Islet of Langerhans (tissue), 1 donor: ENCODE measurements around the gene BPIFB6.

Experiments used
- FAIRE-seq: peaks from one replicate; lab custom pipeline; 2011; peaks lifted over from hg19 to GRCh38; lab: Jason Lieb, UNC

Gene BPIFB6

DNA sequence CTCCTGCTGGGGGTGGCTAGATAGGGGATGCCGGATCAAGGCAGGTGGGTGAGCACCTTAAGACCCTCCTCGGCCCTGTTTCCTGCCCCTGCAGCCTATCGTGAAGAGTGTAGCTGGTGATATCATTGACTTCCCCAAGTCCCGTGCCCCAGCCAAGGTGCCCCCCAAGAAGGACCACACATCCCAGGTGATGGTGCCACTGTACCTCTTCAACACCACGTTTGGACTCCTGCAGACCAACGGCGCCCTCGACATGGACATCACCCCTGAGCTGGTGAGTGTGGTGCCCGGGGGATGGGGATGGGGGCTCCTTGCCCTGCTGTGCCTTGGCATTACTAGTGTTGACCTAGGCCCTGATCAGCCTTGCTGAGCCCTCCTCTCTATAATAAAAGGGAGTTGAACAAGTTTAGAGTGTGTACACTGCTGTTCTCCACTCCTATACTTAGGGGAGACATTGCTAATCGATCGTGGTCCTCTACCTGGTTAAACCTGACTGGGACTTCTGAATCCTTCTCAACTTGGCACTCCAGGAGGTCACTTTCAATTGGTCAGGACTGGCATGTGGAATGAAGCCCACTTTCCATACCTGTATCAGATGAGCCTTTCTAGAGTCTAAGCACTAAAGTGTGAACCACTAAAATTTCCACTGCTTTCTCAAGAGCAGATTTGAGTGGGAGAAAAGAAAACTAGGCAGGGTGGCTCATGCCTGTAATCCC lies 33.3 kb downstream of the BPIFB6 start:
- no peak for FAIRE-seq

DNA sequence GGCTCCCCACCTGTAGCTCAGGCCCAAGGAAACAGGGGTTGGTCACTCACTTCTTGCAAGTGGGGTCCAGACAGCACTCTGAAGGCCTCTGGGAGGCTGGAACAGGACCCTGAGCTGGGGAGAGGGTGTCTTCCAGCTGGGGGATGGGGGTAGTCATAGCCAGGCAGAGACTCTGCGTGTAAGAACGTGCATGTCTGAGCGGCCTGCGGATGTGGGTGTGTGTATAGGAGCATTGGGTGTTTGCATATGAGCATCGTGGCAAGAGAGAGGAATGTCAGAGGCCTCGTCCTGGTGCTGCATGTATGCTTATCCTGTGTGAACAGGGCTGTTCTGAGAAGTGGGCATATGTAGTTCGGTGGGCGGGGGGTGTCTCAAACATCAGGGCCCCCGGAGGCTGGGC lies 34.3 kb downstream of the BPIFB6 start:
- FAIRE-seq, result no peak

DNA sequence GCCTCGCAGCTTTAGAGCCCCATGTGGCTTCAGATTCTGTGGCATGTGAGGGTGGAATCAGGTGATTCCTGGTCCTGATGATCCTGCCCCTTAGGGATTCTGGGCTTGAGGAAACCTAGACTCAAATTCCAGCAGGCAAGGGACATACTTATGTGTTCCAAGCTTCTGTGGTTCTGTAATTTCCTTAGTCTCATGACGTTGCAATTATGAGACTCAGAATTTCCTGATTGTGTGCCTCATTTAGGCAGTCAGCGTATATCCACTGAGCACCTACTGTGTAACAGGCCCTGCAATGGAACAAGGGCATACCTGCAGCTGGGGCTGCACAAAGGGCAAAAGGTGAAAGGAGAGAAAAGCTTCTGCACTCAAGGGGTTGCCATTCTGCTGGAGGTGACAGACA lies 36.4 kb downstream of the BPIFB6 start:
- FAIRE-seq, result no peak

DNA sequence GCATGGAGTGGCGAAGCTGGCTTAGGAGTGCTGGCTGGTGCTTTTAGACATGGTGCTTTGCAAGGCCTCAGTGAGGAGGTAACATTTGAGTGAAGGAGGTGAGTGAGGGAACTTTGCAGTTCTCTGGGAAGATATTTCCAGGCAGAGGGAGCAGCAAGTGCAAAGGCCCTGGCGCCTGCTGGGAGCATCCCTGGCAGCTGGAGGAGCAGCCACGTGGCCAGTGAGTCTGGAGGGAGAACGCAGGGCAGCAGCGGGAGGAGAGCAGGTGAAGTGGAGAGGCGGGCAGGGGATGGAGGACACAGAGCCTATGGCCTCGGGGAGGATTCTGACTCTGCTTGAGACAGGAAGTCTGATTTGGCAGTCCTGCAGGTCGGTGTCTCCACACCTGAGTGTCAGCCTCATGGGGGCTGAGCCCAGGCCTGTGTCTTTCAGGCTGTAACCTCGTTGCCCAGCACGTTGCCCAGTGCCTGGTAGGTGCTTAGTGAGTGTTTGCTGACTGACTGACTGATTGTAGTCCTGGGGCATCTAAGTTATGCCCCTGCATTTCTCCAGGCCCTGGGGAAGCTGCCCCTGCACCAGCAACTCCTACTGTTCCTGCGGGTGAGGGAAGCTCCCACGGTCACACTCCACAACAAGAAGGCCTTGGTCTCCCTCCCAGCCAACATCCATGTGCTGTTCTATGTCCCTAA lies 36.9 kb downstream of the BPIFB6 start:
- no peak for FAIRE-seq

DNA sequence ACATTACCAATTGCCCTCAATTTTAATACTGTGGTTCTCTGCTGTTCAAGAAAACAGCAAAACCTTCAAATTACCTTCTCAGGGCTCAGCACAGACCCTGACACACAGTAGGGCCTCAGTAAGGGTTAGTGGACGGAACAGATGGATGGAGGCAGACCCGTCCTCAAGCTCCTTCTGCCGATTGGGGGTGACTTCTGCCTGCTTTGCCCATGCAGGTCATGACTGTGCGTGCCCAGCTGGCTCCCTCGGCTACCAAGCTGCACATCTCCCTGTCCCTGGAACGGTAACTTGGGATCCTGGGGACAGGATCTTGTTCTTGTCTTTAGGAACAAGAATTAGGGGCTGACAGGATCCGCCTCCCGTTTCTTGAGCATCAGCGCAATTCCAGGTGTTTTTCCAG lies 38.2 kb downstream of the BPIFB6 start:
- no peak for FAIRE-seq

DNA sequence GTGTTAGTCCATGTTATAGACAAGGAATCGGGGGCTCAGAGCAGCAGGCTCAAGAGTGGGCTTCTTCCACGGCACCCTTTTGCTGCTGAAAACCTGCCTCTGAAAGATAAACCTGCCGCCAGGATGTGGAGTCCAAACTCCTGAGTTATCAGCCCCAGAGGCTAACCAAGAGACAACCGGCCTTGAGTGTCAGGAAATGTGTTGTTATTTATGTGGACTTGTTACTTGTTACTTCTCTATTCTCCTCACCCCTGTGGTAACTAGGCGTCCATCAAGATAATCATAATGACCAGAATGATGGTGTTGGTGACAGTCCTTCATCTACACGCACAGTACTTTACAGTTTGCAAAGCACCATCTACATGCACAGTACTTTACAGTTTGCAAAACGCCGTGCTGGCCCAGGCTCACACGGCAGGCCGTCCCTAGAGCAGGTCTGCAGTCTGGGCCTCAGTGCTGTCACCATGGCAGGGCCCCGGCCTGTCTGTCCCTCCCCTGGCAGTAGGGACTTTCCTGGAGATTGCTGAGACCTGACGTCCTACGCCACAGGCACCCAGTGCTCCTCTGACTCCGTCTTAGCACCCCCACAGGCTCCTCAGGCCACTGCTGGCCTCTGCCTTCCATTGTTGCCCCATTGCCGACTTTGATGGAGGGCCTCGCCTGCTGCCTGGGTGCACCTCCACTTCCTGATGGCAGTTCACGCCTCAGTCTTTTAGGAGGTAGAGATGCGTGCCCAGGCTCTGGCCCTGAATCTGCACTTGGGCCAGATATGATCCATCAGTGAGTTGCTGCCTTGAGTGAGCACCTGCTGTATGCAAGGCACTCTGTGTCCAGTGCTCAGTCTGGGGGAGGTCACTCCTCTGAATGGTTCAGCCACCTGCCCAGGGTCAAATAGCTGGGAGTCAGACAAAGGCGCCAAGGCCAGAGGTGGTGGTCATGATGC lies 38.9 kb downstream of the BPIFB6 start:
- no peak for FAIRE-seq

DNA sequence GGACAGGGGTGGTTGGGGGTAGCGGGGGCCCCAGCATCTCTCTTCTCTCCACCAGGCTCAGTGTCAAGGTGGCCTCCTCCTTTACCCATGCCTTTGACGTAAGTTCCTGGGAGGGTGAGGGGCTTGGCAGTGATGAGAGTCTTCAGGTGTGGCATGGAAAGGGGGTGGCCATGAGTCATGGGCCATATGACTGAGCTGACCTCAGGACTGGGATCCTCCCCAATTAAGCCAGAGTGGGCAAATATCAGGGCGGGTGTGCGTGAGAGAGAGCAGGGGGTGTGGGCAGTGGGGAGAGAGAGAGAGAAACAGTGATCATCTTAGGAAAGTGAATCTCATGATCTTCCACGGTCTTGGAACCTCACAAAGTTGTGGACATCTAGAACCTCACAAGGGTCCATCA lies 39.8 kb downstream of the BPIFB6 start:
- FAIRE-seq, result no peak

DNA sequence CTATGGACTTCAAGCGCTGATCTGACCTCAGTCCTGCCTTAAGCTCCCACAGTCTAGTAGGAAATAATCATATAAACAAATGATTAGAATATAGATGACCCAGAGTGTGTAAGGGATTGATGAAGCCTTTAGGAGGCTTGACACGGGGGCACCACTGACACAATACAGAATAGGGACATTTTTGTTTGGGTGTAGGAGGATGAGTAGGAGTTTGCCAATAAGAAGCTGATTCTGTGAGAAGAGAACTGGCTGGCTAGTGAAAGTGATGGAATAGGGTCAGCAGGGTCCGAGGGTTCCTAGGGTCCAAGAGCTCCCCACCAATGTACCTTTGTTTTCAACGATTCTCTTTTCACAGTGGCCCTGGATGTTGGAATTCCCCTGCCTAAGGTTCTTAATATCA lies 40.9 kb downstream of the BPIFB6 start:
- no peak for FAIRE-seq

DNA sequence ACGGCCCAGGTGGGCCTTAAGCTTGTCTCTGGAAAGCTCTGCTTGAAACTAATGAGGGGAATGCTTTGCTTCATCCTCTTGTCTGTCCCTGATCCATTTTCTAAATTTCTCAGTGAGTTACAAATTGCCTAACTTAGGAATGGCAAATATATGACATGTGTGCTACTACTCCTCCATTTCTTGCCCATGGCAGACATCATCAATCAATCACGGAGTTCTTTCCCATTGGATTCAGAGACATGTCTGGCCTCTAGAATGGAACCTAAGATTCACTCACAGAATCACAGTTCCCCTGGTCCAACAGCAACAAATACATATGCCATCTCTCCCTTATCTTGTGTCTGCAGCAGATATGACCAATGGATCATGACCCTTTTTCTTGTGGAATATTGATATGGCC lies 41.4 kb downstream of the BPIFB6 start:
- FAIRE-seq, result no peak

DNA sequence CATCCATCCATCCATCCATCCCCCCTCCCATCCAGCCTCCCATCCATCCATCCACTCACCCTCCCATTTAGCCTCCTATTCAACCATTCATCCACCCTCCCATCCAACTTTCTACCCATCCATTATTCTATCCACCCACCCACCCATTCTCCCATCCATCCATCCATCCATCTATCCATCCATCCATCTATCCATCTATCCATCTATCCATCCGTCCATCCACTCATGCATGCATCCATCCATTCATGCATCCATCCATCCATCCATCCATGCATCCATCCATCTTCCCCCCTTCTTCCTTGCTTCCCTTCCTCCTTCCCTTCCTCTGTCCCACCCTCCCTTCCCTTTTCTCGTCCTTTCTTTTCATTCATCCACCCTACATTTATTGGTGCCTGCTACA lies 43.2 kb downstream of the BPIFB6 start:
- FAIRE-seq, result no peak

DNA sequence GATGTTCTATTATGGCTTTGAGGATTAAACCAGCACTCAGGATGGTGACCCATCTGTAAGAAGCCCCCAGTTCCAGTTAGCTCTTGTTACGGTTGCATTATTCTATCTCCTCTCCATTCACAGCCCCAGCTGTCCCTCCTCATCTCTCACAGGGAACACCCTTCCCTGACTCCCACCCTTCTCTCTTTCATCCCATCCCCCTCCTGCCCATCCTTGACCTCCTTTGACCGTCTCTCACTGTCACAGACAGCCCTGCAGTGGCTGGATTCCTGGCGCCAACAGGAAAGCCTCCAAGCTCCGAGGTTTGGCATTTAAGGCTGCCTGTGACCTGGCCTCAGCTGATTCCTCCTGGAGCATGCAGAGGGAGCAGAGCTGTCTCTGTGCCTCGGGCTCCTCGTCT lies 43.8 kb downstream of the BPIFB6 start:
- no peak for FAIRE-seq

DNA sequence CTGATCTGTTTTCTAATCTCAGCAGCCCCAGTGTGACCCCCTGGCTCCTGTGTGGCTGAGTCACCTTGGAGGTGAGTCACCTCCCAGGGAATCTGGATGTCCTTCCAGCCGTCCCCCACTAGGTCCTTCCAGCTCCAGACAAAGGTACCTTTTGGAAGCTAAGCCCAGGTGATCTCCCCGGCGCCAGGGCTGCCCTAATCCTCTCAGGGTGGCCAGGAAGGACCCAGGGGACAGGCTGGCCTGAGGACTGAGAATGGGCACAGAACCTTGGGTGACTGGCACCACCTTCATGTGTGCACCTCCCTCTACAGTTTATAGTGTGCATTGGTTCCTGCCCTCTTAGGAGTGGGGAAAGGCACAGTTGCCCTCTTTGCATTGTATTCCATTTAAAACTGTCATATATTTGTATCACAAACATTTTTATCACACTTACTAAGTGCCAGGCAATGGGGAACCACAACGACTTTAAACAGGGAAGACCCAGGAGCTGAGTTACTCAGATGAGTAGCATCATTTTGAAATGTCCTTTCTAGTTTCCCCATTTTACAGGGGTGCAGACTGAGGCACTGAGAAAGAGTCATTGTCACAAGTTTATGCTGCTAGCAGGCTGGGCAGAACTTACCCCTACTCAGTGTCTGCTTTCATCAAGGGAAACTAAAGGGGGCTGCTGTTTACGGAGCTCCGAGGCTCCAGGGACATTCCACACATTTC lies 45.4 kb downstream of the BPIFB6 start:
- FAIRE-seq, result no peak

DNA sequence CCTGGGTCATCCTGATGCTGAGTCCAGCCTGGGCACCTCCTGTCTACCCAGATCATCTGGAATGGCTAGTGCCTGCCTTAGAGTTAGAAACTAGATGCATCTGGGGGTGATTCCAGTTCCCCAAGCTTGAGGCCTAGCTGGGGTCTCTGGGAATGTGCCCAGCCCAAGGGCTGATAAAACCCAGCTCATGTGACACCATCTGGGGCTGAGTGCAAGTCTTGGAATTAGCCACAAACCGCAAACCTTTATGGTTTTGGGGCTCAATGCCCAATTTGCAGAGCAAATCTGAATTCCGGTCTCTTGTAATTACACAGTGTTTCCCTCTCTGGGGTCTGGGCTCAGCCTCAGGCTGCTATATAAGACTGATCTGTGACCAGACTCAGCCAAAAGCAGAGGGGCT lies 47.8 kb downstream of the BPIFB6 start, which contains the start of gene BPIFB4:
Gene BPIFB4 (plus strand): TSS at position 385 of the 400 bp plus-strand sequence. CDS start 1,884 bp downstream, outside the sequence.
- FAIRE-seq, result no peak

DNA sequence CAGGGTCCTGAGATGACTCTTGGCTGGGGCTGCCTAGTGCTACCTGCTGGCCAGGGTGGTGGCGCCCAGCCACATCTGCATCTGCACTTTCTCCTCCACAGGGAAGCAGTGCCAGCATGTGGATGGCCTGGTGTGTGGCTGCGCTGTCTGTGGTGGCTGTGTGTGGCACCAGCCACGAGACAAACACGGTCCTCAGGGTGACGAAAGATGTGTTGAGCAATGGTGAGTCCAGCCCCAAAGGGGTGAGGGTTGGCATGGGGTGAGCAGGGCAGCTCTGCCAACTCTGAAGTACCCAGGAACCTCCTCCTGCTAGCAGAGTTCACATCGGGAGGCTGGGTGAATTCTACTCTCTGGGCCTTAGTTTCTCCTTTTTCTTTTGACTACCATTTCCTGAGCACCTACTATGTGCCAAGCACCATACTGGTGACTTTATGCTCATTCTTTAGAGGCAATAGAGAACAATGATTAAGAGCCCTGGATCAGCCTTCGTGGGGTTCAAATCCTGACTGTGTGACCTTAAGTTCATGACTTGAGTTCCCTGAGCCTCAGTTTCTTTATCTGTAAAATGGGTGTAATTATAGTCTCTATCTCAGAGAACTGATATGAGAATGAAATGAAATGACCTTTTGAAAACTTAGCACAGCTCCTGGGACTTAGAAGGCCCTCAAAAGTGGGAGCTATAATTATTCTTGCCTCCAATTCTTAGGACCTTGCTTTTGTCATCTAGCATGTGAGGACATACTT lies 50.1 kb downstream of the BPIFB6 start:
- no peak for FAIRE-seq

DNA sequence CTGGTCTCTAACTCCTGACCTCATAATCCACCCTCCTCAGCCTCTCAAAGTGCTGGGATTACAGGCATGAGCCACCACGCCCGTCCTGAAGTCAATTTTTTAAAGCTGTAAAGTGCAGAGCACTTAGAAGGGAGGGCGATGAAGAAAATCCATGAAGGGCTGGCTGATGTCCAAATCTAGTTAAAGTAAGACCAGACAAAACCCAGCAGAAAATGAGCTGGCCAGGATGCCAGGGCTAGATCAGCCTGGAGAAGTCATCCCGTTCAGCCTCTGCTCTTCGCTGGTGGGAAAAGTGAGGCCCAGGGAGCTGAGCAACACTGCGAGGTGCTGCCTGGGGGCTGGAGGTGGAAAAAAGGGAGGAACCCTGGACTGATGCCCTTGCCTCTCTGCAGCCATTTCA lies 51.1 kb downstream of the BPIFB6 start:
- FAIRE-seq, result no peak

DNA sequence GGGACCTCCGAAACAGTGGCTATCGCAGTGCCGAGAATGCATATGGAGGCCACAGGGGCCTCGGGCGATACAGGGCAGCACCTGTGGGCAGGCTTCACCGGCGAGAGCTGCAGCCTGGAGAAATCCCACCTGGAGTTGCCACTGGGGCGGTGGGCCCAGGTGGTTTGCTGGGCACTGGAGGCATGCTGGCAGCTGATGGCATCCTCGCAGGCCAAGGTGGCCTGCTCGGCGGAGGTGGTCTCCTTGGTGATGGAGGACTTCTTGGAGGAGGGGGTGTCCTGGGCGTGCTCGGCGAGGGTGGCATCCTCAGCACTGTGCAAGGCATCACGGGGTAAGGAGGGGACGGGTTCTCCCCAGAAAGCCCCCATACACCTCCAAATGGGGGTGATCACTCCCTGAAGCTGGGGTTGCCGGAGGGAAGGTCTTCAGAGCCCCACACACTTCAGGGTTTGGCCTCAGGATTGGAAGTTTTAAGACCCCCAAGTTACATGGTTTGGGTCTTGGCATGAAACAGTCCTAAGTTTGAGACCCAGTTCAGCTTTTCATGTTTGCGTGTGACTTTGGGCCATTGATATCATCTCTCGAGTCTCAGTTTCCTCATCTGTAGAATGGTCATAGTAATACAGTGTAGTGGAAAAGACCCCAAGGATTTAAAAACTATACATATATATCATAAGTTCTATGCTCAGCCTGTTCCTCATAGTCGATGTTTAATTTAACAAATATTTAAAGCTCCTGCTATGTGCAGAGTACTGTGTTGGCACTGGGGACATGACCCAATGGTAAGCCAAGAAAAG lies 52.3 kb downstream of the BPIFB6 start:
- FAIRE-seq, result no peak

DNA sequence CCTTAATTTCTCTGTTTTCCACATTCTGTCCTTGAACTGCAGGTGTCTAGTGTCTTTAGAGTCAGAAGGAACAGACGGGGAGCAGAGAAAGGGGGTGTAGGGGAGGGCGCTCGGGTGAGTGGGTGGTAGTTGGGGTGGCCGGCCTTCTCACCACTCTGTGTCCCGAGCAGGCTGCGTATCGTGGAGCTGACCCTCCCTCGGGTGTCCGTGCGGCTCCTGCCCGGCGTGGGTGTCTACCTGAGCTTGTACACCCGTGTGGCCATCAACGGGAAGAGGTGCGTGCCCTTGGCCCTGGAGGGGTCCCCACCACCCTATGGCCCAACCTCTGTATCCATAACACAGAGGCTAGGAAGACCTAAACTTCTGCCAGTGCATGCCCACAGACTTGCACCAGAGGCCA lies 53.3 kb downstream of the BPIFB6 start:
- no peak for FAIRE-seq

DNA sequence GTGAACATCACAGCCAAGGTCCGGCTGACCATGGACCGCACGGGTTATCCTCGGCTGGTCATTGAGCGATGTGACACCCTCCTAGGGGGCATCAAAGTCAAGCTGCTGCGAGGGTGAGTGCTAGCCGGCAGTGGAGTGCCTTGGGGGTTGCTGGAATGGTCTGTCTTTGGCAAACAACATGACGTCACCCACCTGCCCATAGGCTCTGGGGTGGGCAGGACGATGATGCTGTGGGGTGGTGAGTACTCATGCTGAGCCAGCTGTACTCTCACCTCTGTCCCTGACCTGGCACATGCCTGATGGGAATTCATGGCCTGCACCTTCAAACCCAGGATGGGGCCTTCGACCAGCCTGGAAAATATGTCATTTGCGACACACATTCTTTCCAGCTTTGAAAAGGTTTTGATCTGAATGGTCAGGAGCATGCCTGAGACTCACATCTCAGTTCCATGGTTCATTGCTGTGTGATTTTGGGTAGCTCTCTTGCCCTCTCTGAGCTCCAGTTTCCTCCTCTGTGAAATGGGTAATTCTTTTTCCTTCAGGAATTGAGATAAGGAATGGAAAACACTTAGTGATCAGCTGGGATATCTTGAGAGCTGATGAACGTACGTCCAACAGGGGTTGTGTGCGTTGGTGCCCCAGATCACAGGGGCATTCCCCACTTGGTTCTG lies 54.7 kb downstream of the BPIFB6 start:
- no peak for FAIRE-seq

DNA sequence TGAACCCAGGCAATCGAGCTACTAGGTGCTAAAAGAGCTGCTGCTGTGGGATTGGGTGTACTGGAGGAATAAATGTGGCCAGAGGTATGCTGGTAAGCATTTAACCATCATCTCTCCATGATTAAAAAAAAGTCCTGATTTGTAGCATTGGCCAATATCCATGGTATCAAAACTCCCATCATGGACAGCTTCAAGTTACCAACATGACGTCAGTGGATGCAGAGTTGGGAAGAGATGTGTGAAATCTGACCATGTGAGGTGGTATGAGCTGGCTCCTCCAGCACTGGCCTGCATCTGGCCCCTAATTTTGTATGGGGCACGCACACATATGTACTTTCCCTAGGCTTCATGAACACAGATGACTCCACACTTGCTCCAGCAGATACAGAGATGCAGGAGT lies 59.7 kb downstream of the BPIFB6 start:
- no peak for FAIRE-seq

DNA sequence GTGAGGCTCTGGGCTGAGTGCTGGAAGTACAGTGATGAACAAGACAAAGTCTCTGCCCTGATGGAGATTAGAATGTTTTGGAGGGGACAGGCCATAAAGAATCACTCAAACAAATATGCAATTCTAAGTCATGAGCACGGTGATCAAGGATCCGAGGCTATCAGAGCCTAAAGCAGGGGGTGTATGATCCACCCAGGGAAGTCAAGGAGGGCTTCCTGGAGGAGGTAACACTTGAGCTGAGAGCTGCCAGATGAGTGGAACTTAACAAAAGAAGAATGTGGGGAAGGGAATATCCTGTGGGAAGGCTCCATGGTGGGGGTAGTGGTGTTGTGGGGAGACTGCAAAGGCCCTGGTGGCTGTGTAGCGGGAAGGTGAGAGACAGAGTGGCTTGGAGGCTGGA lies 60.2 kb downstream of the BPIFB6 start:
- FAIRE-seq, result no peak
